ENCODE data around the gene MST1R. TPM values are rescaled to one million over a fixed set of nuclear protein-coding genes. Genes with fewer than 3 reads are reported as not detected.

Gene MST1R
- total RNA-seq, 1 experiment from 2014 or later: 169 TPM

- Mint-ChIP-seq H3K36me3 (ENCODE audit: insufficient read depth, unreplicated experiment) (peaks cover 66% of the 10 kb centered on the region), H3K27me3 (ENCODE audit: unreplicated experiment) (no peaks in the 10 kb centered on the region), H3K4me1 (ENCODE audit: low read depth, unreplicated experiment) (no peaks in the 10 kb centered on the region), H3K4me3 (ENCODE audit: low read depth, unreplicated experiment) (peak overlapping the region; percentile 87), H3K9me3 (ENCODE audit: low read depth, unreplicated experiment) (no peaks in the 10 kb centered on the region), H3K27ac (ENCODE audit: unreplicated experiment) (peak overlapping the region; percentile 96)
- CTCF ChIA-PET: interaction anchor here (0.6 to 3.0 kb wide), 10 partner anchors 12 to 97 kb away, joined by 3 to 15 read pairs (median 4); partner anchors contain the start of genes INKA1, MON1A and RBM6
- no TSS peak for BruUV-seq (replicated peaks)
- intact Hi-C loops (cut with micrococcal nuclease; ENCODE audit: unreplicated experiment): loop anchor here (2.0 kb wide), 1 partner anchor 43 kb away; the partner anchor contains the start of gene TRAIP
- DNase-seq: no peak
- peak; percentile 23 for TF ChIP-seq CTCF (IDR thresholded peaks at IDR 0.05; ENCODE audit: unreplicated experiment)
Measured at GRCh38 chr3:49899815-49900214, 3.9 kb downstream of the MST1R start.

- H3K9me3 Mint-ChIP-seq (ENCODE audit: low read depth, unreplicated experiment): no peaks in the 10 kb centered on the region
- intact Hi-C loops (cut with micrococcal nuclease; ENCODE audit: unreplicated experiment): no loop called here
- no peaks in the 10 kb centered on the region for H3K4me1 Mint-ChIP-seq (ENCODE audit: low read depth, unreplicated experiment)
- no TSS peak for BruUV-seq (replicated peaks)
- H3K4me3 Mint-ChIP-seq (ENCODE audit: low read depth, unreplicated experiment): peak overlapping the region; percentile 87
- H3K27me3 Mint-ChIP-seq (ENCODE audit: unreplicated experiment): no peaks in the 10 kb centered on the region
- peaks cover 67% of the 10 kb centered on the region for H3K36me3 Mint-ChIP-seq (ENCODE audit: insufficient read depth, unreplicated experiment)
- CTCF ChIA-PET: interaction anchor here (0.5 kb wide), 1 partner anchor 48 kb away, joined by 4 read pairs; no protein-coding TSS in a partner anchor
- TF ChIP-seq CTCF (IDR thresholded peaks at IDR 0.05; ENCODE audit: unreplicated experiment): no peak
- DNase-seq: no peak
- peak overlapping the region; percentile 33 for H3K27ac Mint-ChIP-seq (ENCODE audit: unreplicated experiment)
Measured at GRCh38 chr3:49898991-49899390, 4.7 kb downstream of the MST1R start.

GRCh38 chr3:49896345-49896744 is 7.3 kb downstream of the MST1R start:
- intact Hi-C loops (cut with micrococcal nuclease; ENCODE audit: unreplicated experiment): no loop called here
- Mint-ChIP-seq H3K9me3 (ENCODE audit: low read depth, unreplicated experiment) (no peaks in the 10 kb centered on the region), H3K36me3 (ENCODE audit: insufficient read depth, unreplicated experiment) (peaks cover 49% of the 10 kb centered on the region), H3K4me3 (ENCODE audit: low read depth, unreplicated experiment) (no peak overlapping the region), H3K4me1 (ENCODE audit: low read depth, unreplicated experiment) (no peaks in the 10 kb centered on the region), H3K27me3 (ENCODE audit: unreplicated experiment) (no peaks in the 10 kb centered on the region), H3K27ac (ENCODE audit: unreplicated experiment) (no peak overlapping the region)
- TF ChIP-seq CTCF (IDR thresholded peaks at IDR 0.05; ENCODE audit: unreplicated experiment): no peak
- no peak for DNase-seq
- CTCF ChIA-PET: no interaction called here
- BruUV-seq (replicated peaks): no TSS peak

- intact Hi-C loops (cut with micrococcal nuclease; ENCODE audit: unreplicated experiment): no loop called here
- BruUV-seq (replicated peaks): no TSS peak
- no peaks in the 10 kb centered on the region for H3K27me3 Mint-ChIP-seq (ENCODE audit: unreplicated experiment)
- no peak for DNase-seq
- no peaks in the 10 kb centered on the region for H3K9me3 Mint-ChIP-seq (ENCODE audit: low read depth, unreplicated experiment)
- no peak overlapping the region for H3K27ac Mint-ChIP-seq (ENCODE audit: unreplicated experiment)
- CTCF ChIA-PET: no interaction called here
- no peak for TF ChIP-seq CTCF (IDR thresholded peaks at IDR 0.05; ENCODE audit: unreplicated experiment)
- H3K4me3 Mint-ChIP-seq (ENCODE audit: low read depth, unreplicated experiment): no peak overlapping the region
- no peaks in the 10 kb centered on the region for H3K4me1 Mint-ChIP-seq (ENCODE audit: low read depth, unreplicated experiment)
- peaks cover 49% of the 10 kb centered on the region for H3K36me3 Mint-ChIP-seq (ENCODE audit: insufficient read depth, unreplicated experiment)
Measured at GRCh38 chr3:49895791-49896190, 7.9 kb downstream of the MST1R start.
